ENCODE data around the gene ARL8A.

- TF ChIP-seq POLR2A (IDR thresholded peaks at IDR 0.05) (no peak), CTCF (IDR thresholded peaks at IDR 0.05) (no peak)
These were observed 3.7 kb downstream of the ARL8A start for GRCh38 chr1:202140833-202141232.

All from esophagus squamous epithelium (tissue), 4 donors.